HepG2 (cell line): ENCODE results near the gene FBXL12. TPM values are rescaled to one million over a fixed set of nuclear protein-coding genes. Genes with fewer than 3 reads are reported as not detected.

Source experiments
- ATF3 ChIP-seq: sonication (generic); formaldehyde crosslinking; IDR thresholded peaks from 2 replicates; pipeline ENCODE4 v1.4.0; 2020; ENCODE audit warnings: missing genetic modification reagents
- ATRX ChIP-seq: sonication (generic); formaldehyde crosslinking; IDR thresholded peaks from 2 replicates; pipeline ENCODE4 v1.4.0; 2020; ENCODE audit warnings: missing genetic modification reagents, borderline replicate concordance
- DBP ChIP-seq: sonication (generic); formaldehyde crosslinking; IDR thresholded peaks from 2 replicates; pipeline ENCODE4 v1.4.0; 2020; ENCODE audit warnings: missing genetic modification reagents; ENCODE audit errors: not compliant biosample characterization
- DMAP1 ChIP-seq: IDR thresholded peaks from 2 replicates; pipeline ENCODE4 v1.6.1; 2016
- JUN ChIP-seq: sonication (generic); formaldehyde crosslinking; IDR thresholded peaks from 2 replicates; pipeline ENCODE4 v1.4.0; 2020; ENCODE audit warnings: mild to moderate bottlenecking, missing genetic modification reagents
- KDM1A ChIP-seq: IDR thresholded peaks from 2 replicates; pipeline ENCODE4 v1.6.1; 2016; ENCODE audit warnings: missing compliant biosample characterization
- MAX ChIP-seq: IDR thresholded peaks from 2 replicates; pipeline ENCODE4 v1.6.1; 2012; ENCODE audit warnings: inconsistent platforms
- MYPOP ChIP-seq: sonication (generic); formaldehyde crosslinking; IDR thresholded peaks from 2 replicates; pipeline ENCODE4 v1.8.1; 2023; ENCODE audit warnings: mild to moderate bottlenecking, moderate library complexity, missing genetic modification reagents
- NFE2L2 ChIP-seq: fragments of 150-350 bp; IDR thresholded peaks from 2 replicates; pipeline ENCODE4 v1.6.1; 2014; ENCODE audit warnings: low read length
- NFIB ChIP-seq: sonication (generic); formaldehyde crosslinking; IDR thresholded peaks from 2 replicates; pipeline ENCODE4 v1.9.0; 2021; ENCODE audit warnings: missing genetic modification reagents, mild to moderate bottlenecking, borderline replicate concordance
- NFIC ChIP-seq: IDR thresholded peaks from 2 replicates; pipeline ENCODE4 v1.6.1; 2012; ENCODE audit warnings: mild to moderate bottlenecking, low read length, inconsistent platforms
- PBX3 ChIP-seq: sonication (generic); formaldehyde crosslinking; IDR thresholded peaks from 2 replicates; pipeline ENCODE4 v1.8.1; 2023; ENCODE audit warnings: missing genetic modification reagents, inconsistent platforms, borderline replicate concordance
- REXO4 ChIP-seq: sonication (generic); formaldehyde crosslinking; IDR thresholded peaks from 2 replicates; pipeline ENCODE4 v1.8.0; 2022; ENCODE audit warnings: missing genetic modification reagents, mild to moderate bottlenecking, borderline replicate concordance
- RFX1 ChIP-seq: fragments of 450-650 bp; IDR thresholded peaks from 2 replicates; pipeline ENCODE4 v1.6.1; 2017
- TAF15 ChIP-seq: fragments of 200-400 bp; formaldehyde crosslinking; IDR thresholded peaks from one replicate; pipeline ENCODE4 v1.6.1; 2018; ENCODE audit warnings: mild to moderate bottlenecking, low read depth, low read length; ENCODE audit not compliant: poor library complexity, severe bottlenecking
- TCF7L2 ChIP-seq: IDR thresholded peaks from 2 replicates; pipeline ENCODE4 v1.6.1; 2011; ENCODE audit warnings: mild to moderate bottlenecking, low read depth, low read length, moderate library complexity
- THAP8 ChIP-seq: sonication (generic); formaldehyde crosslinking; IDR thresholded peaks from 2 replicates; pipeline ENCODE4 v1.5.1; 2020; ENCODE audit warnings: missing genetic modification reagents, mild to moderate bottlenecking, borderline replicate concordance
- YEATS4 ChIP-seq: sonication (generic); formaldehyde crosslinking; IDR thresholded peaks from 2 replicates; pipeline ENCODE4 v1.4.0; 2020; ENCODE audit warnings: missing genetic modification reagents, borderline replicate concordance
- ZFP90 ChIP-seq: sonication (generic); formaldehyde crosslinking; IDR thresholded peaks from 2 replicates; pipeline ENCODE4 v1.8.0; 2022; ENCODE audit warnings: missing genetic modification reagents, mild to moderate bottlenecking, inconsistent platforms, borderline replicate concordance
- ZNF121 ChIP-seq: sonication (generic); formaldehyde crosslinking; IDR thresholded peaks from 2 replicates; pipeline ENCODE4 v1.5.0; 2020; ENCODE audit warnings: mild to moderate bottlenecking, missing genetic modification reagents
- ZNF232 ChIP-seq: sonication (generic); formaldehyde crosslinking; IDR thresholded peaks from 2 replicates; pipeline ENCODE4 v1.4.0; 2020; ENCODE audit warnings: missing genetic modification reagents, borderline replicate concordance
- ZNF329 ChIP-seq: sonication (generic); formaldehyde crosslinking; IDR thresholded peaks from 2 replicates; pipeline ENCODE4 v1.9.0; 2021; ENCODE audit warnings: low read depth, mild to moderate bottlenecking, missing genetic modification reagents
- ZNF337 ChIP-seq: sonication (generic); formaldehyde crosslinking; IDR thresholded peaks from 2 replicates; pipeline ENCODE4 v1.5.1; 2020; ENCODE audit warnings: missing genetic modification reagents, low read depth, mild to moderate bottlenecking, borderline replicate concordance
- ZNF33B ChIP-seq: sonication (generic); formaldehyde crosslinking; IDR thresholded peaks from 2 replicates; pipeline ENCODE4 v1.5.1; 2020; ENCODE audit warnings: mild to moderate bottlenecking, missing genetic modification reagents
- ZNF451 ChIP-seq: sonication (generic); formaldehyde crosslinking; IDR thresholded peaks from 2 replicates; pipeline ENCODE4 v1.5.0; 2020; ENCODE audit warnings: mild to moderate bottlenecking, missing genetic modification reagents
- ZNF775 ChIP-seq: sonication (generic); formaldehyde crosslinking; IDR thresholded peaks from 2 replicates; pipeline ENCODE4 v1.4.0; 2020; ENCODE audit warnings: missing genetic modification reagents, mild to moderate bottlenecking, moderate library complexity, borderline replicate concordance
- ZSCAN30 ChIP-seq: sonication (generic); formaldehyde crosslinking; IDR thresholded peaks from 2 replicates; pipeline ENCODE4 v1.5.0; 2020; ENCODE audit warnings: mild to moderate bottlenecking, missing genetic modification reagents
- polyA plus RNA-seq, 8 experiments: library from polyadenylated mRNA; depleted of rRNA in 3 of 8; stranded (reverse) in 7 of 8; unstranded in 1 of 8; fragments of >200 nt; fragmentation: Illumina TruSeq in 4 of 8; extraction: Trizol in 4 of 8; gene quantifications; 2 replicates each; pipeline versions ENCODE4 v1.2.1 to v1.2.3, GENCODE V29; 2011 to 2016; ENCODE audit warnings: low read depth in 4 of 8, missing spikeins in 1 of 8, mixed read lengths in 1 of 8; ENCODE audit not compliant: insufficient read depth in 1 of 8
- total RNA-seq, 5 experiments: library from RNA; depleted of rRNA; stranded (reverse); fragments of >200 nt; fragmentation: Illumina TruSeq; extraction: Trizol; gene quantifications; 2 replicates each; pipeline ENCODE4 v1.2.3, GENCODE V29; 2016; ENCODE audit warnings: low read depth in 1 of 5

FBXL12 gene
- total and polyA plus RNA-seq, 2 of the 13 experiments (the other 11 are each of a cell fraction or from before 2014, with no cell fraction given), result 20.4 to 23.1 TPM

- no peak for TF ChIP-seq DBP (CRISPR knock-in tag)
- TF ChIP-seq NFE2L2, result no peak
- TF ChIP-seq ZNF33B (CRISPR knock-in tag), result 0 out of 2 replicates have a peak, but pooled peaks have one; percentile 73
- TF ChIP-seq REXO4 (CRISPR knock-in tag), result no peak
- no peak for TF ChIP-seq ZNF232 (CRISPR knock-in tag)
- no peak; the same call in 1 of the 2 replicates for TF ChIP-seq ATF3 (CRISPR knock-in tag)
- no peak for TF ChIP-seq ATRX (CRISPR knock-in tag)
- TF ChIP-seq KDM1A (CRISPR knock-in tag), result no peak
- TF ChIP-seq TAF15, result no peak
- peak; percentile 82 for TF ChIP-seq YEATS4 (CRISPR knock-in tag)
- no peak for TF ChIP-seq ZNF337 (CRISPR knock-in tag)
- 0 out of 2 replicates have a peak, but pooled peaks have one; percentile 61 for TF ChIP-seq MYPOP
- no peak for TF ChIP-seq JUN (CRISPR knock-in tag)
- TF ChIP-seq ZNF329 (CRISPR knock-in tag), result no peak
- no peak for TF ChIP-seq RFX1
- no peak for TF ChIP-seq THAP8 (CRISPR knock-in tag)
- no peak for TF ChIP-seq NFIB
- TF ChIP-seq ZNF121, result no peak
- no peak for TF ChIP-seq TCF7L2
- TF ChIP-seq ZNF451 (CRISPR knock-in tag), result no peak
- no peak for TF ChIP-seq NFIC
- no peak for TF ChIP-seq PBX3
- TF ChIP-seq ZSCAN30 (CRISPR knock-in tag), result no peak
- TF ChIP-seq MAX, result peak; percentile 59; the same call in 1 of the 2 replicates
- TF ChIP-seq ZFP90 (CRISPR knock-in tag), result peak; percentile 42; the same call in 1 of the 2 replicates
- no peak; the same call in 1 of the 2 replicates for TF ChIP-seq ZNF775
- peak; percentile 92; the same call in 1 of the 2 replicates for TF ChIP-seq DMAP1
These were observed at the start of gene FBXL12 (continued) for GRCh38 chr19:9818734-9819595.
